GM23338 (cell line): Measurements from ENCODE around the gene BEST2.

ENCODE experiments used
- CREB1 ChIP-seq: fragments of 250-450 bp; sonication (Bioruptor Pico); IDR thresholded peaks from 2 replicates; pipeline ENCODE4 v1.5.0; 2020; ENCODE audit warnings: low read depth, mild to moderate bottlenecking, moderate library complexity
- EZH2 ChIP-seq: fragments of 200-600 bp; sonication (generic); IDR thresholded peaks from one replicate; pipeline ENCODE4 v1.8.0; 2017; ENCODE audit warnings: antibody characterized with exemption, mild to moderate bottlenecking, low read depth; ENCODE audit not compliant: unreplicated experiment
- EZH2phosphoT487 ChIP-seq: fragments of 200-600 bp; sonication (generic); IDR thresholded peaks from one replicate; pipeline ENCODE4 v1.8.1; 2018; ENCODE audit warnings: antibody characterized with exemption; ENCODE audit not compliant: unreplicated experiment
- JUNB ChIP-seq: IDR thresholded peaks from one replicate; pipeline ENCODE4 v1.6.1; 2016; ENCODE audit warnings: antibody characterized with exemption; ENCODE audit not compliant: unreplicated experiment
- POLR2AphosphoS5 ChIP-seq: IDR thresholded peaks from 2 replicates; pipeline ENCODE4 v1.6.1; 2016; ENCODE audit warnings: antibody characterized with exemption, low read depth
- STAT1 ChIP-seq: IDR thresholded peaks from one replicate; pipeline ENCODE4 v1.6.1; 2016; ENCODE audit warnings: antibody characterized with exemption; ENCODE audit not compliant: unreplicated experiment
- ZNF114 ChIP-seq: fragments of 250-450 bp; sonication (Bioruptor Pico); IDR thresholded peaks from 2 replicates; pipeline ENCODE4 v1.5.0; 2020; ENCODE audit warnings: mild to moderate bottlenecking, moderate library complexity
- TF ChIP-seq, protein P1 (sequence below), 2 experiments: fragments of 200-600 bp in 1 of 2; sonication (generic) in 1 of 2; conservative IDR thresholded peaks; 2 replicates each; pipeline versions ENCODE4 v1.5.1 to v1.6.1; 2016 to 2017; ENCODE audit warnings: antibody characterized with exemption in 2 of 2, low read depth in 2 of 2, mild to moderate bottlenecking in 2 of 2, moderate library complexity in 1 of 2
- TF ChIP-seq, protein P2 (sequence below): IDR thresholded peaks from one replicate; pipeline ENCODE4 v1.6.1; 2018; ENCODE audit warnings: antibody characterized with exemption; ENCODE audit not compliant: unreplicated experiment
- TF ChIP-seq, protein P3 (sequence below): fragments of 250-450 bp; sonication (Bioruptor Pico); IDR thresholded peaks from 2 replicates; pipeline ENCODE4 v1.5.0; 2020; ENCODE audit warnings: mild to moderate bottlenecking, moderate library complexity

GRCh38 chr19:12787458-12787857 lies 35.9 kb downstream of the BEST2 start:
- TF ChIP-seq JUNB: no peak
- TF ChIP-seq, protein P1, sequence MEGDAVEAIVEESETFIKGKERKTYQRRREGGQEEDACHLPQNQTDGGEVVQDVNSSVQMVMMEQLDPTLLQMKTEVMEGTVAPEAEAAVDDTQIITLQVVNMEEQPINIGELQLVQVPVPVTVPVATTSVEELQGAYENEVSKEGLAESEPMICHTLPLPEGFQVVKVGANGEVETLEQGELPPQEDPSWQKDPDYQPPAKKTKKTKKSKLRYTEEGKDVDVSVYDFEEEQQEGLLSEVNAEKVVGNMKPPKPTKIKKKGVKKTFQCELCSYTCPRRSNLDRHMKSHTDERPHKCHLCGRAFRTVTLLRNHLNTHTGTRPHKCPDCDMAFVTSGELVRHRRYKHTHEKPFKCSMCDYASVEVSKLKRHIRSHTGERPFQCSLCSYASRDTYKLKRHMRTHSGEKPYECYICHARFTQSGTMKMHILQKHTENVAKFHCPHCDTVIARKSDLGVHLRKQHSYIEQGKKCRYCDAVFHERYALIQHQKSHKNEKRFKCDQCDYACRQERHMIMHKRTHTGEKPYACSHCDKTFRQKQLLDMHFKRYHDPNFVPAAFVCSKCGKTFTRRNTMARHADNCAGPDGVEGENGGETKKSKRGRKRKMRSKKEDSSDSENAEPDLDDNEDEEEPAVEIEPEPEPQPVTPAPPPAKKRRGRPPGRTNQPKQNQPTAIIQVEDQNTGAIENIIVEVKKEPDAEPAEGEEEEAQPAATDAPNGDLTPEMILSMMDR (conservative IDR thresholded peaks at IDR 0.05; ENCODE audit: low read depth in 2 of 2): no peak
- TF ChIP-seq, protein P2, sequence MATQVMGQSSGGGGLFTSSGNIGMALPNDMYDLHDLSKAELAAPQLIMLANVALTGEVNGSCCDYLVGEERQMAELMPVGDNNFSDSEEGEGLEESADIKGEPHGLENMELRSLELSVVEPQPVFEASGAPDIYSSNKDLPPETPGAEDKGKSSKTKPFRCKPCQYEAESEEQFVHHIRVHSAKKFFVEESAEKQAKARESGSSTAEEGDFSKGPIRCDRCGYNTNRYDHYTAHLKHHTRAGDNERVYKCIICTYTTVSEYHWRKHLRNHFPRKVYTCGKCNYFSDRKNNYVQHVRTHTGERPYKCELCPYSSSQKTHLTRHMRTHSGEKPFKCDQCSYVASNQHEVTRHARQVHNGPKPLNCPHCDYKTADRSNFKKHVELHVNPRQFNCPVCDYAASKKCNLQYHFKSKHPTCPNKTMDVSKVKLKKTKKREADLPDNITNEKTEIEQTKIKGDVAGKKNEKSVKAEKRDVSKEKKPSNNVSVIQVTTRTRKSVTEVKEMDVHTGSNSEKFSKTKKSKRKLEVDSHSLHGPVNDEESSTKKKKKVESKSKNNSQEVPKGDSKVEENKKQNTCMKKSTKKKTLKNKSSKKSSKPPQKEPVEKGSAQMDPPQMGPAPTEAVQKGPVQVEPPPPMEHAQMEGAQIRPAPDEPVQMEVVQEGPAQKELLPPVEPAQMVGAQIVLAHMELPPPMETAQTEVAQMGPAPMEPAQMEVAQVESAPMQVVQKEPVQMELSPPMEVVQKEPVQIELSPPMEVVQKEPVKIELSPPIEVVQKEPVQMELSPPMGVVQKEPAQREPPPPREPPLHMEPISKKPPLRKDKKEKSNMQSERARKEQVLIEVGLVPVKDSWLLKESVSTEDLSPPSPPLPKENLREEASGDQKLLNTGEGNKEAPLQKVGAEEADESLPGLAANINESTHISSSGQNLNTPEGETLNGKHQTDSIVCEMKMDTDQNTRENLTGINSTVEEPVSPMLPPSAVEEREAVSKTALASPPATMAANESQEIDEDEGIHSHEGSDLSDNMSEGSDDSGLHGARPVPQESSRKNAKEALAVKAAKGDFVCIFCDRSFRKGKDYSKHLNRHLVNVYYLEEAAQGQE: no peak
- no peak for TF ChIP-seq EZH2phosphoT487
- TF ChIP-seq POLR2AphosphoS5: no peak
- TF ChIP-seq EZH2: no peak
- TF ChIP-seq, protein P3, sequence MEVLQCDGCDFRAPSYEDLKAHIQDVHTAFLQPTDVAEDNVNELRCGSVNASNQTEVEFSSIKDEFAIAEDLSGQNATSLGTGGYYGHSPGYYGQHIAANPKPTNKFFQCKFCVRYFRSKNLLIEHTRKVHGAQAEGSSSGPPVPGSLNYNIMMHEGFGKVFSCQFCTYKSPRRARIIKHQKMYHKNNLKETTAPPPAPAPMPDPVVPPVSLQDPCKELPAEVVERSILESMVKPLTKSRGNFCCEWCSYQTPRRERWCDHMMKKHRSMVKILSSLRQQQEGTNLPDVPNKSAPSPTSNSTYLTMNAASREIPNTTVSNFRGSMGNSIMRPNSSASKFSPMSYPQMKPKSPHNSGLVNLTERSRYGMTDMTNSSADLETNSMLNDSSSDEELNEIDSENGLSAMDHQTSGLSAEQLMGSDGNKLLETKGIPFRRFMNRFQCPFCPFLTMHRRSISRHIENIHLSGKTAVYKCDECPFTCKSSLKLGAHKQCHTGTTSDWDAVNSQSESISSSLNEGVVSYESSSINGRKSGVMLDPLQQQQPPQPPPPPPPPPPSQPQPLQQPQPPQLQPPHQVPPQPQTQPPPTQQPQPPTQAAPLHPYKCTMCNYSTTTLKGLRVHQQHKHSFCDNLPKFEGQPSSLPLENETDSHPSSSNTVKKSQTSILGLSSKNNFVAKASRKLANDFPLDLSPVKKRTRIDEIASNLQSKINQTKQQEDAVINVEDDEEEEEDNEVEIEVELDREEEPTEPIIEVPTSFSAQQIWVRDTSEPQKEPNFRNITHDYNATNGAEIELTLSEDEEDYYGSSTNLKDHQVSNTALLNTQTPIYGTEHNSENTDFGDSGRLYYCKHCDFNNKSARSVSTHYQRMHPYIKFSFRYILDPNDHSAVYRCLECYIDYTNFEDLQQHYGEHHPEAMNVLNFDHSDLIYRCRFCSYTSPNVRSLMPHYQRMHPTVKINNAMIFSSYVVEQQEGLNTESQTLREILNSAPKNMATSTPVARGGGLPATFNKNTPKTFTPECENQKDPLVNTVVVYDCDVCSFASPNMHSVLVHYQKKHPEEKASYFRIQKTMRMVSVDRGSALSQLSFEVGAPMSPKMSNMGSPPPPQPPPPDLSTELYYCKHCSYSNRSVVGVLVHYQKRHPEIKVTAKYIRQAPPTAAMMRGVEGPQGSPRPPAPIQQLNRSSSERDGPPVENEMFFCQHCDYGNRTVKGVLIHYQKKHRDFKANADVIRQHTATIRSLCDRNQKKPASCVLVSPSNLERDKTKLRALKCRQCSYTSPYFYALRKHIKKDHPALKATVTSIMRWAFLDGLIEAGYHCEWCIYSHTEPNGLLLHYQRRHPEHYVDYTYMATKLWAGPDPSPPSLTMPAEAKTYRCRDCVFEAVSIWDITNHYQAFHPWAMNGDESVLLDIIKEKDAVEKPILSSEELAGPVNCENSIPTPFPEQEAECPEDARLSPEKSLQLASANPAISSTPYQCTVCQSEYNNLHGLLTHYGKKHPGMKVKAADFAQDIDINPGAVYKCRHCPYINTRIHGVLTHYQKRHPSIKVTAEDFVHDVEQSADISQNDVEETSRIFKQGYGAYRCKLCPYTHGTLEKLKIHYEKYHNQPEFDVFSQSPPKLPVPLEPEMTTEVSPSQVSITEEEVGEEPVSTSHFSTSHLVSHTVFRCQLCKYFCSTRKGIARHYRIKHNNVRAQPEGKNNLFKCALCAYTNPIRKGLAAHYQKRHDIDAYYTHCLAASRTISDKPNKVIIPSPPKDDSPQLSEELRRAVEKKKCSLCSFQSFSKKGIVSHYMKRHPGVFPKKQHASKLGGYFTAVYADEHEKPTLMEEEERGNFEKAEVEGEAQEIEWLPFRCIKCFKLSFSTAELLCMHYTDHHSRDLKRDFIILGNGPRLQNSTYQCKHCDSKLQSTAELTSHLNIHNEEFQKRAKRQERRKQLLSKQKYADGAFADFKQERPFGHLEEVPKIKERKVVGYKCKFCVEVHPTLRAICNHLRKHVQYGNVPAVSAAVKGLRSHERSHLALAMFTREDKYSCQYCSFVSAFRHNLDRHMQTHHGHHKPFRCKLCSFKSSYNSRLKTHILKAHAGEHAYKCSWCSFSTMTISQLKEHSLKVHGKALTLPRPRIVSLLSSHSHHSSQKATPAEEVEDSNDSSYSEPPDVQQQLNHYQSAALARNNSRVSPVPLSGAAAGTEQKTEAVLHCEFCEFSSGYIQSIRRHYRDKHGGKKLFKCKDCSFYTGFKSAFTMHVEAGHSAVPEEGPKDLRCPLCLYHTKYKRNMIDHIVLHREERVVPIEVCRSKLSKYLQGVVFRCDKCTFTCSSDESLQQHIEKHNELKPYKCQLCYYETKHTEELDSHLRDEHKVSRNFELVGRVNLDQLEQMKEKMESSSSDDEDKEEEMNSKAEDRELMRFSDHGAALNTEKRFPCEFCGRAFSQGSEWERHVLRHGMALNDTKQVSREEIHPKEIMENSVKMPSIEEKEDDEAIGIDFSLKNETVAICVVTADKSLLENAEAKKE (CRISPR knock-in tag): no peak
- TF ChIP-seq STAT1: no peak
- no peak for TF ChIP-seq CREB1 (CRISPR knock-in tag)
- no peak for TF ChIP-seq ZNF114 (CRISPR knock-in tag)
